Nephron (organoid): ENCODE measurements around the gene OR5AU1.

Experiments used
- H3K27ac Mint-ChIP-seq, 3 experiments: 2 replicates each; pipeline ENCODE4 v1.8.0; 2020; ENCODE audit warnings: mixed read lengths in 3 of 3, mild to moderate bottlenecking in 2 of 3, moderate library complexity in 1 of 3
- H3K27me3 Mint-ChIP-seq: 2 replicates; pipeline ENCODE4 v1.8.0; 2021; ENCODE audit warnings: low read depth, mild to moderate bottlenecking, moderate library complexity, mixed read lengths
- H3K36me3 Mint-ChIP-seq: 2 replicates; pipeline ENCODE4 v1.8.0; 2020; ENCODE audit warnings: low read depth, mixed read lengths
- H3K4me1 Mint-ChIP-seq: 2 replicates; pipeline ENCODE4 v1.8.0; 2020; ENCODE audit warnings: mixed read lengths
- H3K4me3 Mint-ChIP-seq, 3 experiments: 2 replicates each; pipeline ENCODE4 v1.8.0; 2020; ENCODE audit warnings: mild to moderate bottlenecking in 3 of 3, mixed read lengths in 3 of 3, moderate library complexity in 2 of 3
- H3K9me3 Mint-ChIP-seq: 2 replicates; pipeline ENCODE4 v1.8.0; 2020; ENCODE audit warnings: mixed read lengths
- TF ChIP-seq, protein P1 (sequence below), 3 experiments: fragments of 200-600 bp; sonication (generic); IDR thresholded peaks; one replicate each; pipeline ENCODE4 v1.5.0; 2021; ENCODE audit warnings: antibody characterized with exemption in 3 of 3; ENCODE audit not compliant: unreplicated experiment in 3 of 3

The OR5AU1 gene

DNA sequence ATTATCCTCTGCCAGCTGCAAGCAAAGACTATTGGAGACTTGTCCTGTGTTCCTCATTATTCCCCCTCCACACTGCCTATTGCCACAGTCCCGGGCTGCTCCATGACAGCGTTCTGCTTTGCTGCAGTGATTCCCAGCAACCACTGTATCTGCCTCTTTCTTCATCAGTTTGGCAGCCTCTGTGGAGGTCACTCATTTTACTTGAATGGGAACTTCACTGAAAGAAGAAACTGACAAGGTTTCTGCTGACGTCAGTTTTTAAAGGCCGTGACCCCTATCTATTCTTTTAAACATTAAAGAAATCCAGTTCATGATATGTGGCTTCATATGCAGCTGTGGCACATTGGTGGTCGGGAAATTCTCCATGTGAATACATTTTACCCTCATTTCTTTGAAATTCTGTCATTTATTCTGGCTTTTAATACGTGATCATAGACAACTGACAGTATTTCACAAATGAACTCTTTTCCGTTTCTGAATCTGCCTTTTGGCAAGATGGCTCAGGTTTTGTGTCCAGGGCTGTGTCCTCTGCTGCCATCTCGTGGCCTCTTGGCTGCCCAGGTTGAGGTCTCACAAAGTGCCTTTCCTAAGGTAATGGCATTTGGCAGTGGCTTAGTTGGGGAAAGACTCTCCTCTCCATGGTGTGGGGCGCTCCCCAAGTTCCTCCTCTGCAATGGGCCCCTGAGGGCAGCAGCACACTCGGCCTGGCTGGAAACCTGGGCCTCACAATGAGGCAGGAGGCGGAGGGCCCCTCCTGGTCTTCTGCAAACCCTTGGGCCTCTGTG, 49.2 kb downstream of the OR5AU1 start:
- TF ChIP-seq, protein P1, sequence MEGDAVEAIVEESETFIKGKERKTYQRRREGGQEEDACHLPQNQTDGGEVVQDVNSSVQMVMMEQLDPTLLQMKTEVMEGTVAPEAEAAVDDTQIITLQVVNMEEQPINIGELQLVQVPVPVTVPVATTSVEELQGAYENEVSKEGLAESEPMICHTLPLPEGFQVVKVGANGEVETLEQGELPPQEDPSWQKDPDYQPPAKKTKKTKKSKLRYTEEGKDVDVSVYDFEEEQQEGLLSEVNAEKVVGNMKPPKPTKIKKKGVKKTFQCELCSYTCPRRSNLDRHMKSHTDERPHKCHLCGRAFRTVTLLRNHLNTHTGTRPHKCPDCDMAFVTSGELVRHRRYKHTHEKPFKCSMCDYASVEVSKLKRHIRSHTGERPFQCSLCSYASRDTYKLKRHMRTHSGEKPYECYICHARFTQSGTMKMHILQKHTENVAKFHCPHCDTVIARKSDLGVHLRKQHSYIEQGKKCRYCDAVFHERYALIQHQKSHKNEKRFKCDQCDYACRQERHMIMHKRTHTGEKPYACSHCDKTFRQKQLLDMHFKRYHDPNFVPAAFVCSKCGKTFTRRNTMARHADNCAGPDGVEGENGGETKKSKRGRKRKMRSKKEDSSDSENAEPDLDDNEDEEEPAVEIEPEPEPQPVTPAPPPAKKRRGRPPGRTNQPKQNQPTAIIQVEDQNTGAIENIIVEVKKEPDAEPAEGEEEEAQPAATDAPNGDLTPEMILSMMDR (IDR thresholded peaks at IDR 0.05; ENCODE audit: unreplicated experiment in 3 of 3): peak; percentile 80 to 91 (median 90)
- Mint-ChIP-seq H3K9me3 (no peaks in the 10 kb centered on the region), H3K4me3 (peak overlapping the region; percentile 62 to 78 (median 74)), H3K4me1 (peaks cover 60% of the 10 kb centered on the region), H3K27me3 (no peaks in the 10 kb centered on the region), H3K36me3 (no peaks in the 10 kb centered on the region), H3K27ac (peak overlapping the region; percentile 93 to 97 (median 96))

DNA sequence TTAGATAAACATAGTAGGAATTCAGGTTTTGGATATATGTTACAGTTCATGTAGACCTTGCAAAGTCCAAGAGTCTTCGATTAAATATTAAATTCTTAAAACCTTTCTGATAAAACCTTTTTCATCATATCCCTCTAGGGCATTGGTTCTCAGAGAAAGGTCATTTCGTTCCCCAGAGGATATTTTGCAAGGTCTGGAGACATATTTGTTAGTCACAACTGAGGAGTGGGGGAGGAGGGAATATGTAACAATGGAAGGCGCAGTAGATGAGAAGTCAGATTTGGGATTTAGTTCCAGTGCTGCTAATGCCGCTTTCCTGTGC, 49.7 kb downstream of the OR5AU1 start:
- Mint-ChIP-seq H3K27me3 (no peaks in the 10 kb centered on the region), H3K4me3 (peak overlapping the region; percentile 62 to 78 (median 74)), H3K27ac (peak overlapping the region; percentile 93 to 97 (median 96)), H3K9me3 (no peaks in the 10 kb centered on the region), H3K4me1 (peaks cover 60% of the 10 kb centered on the region), H3K36me3 (no peaks in the 10 kb centered on the region)
- TF ChIP-seq, protein P1 (IDR thresholded peaks at IDR 0.05; ENCODE audit: unreplicated experiment in 3 of 3): no peak

DNA sequence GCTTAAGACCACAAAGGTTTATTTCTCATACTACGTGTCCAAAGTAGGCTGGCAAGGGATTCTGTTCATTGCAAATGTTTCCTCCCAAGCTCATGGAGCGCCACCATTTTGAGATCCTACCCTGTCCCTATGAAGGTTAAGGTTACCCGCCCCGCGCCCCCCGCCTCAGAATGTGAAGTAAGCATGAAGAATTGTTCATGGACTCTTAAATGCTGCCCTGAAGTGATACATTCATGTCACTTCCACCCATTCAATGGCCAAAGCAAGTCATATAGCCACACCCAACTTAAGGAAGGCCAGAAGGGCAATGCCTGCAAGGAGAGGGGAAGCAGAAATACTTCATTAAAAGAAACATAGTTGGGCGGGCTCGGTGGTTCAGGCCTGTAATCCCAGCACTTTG, 50.8 kb downstream of the OR5AU1 start:
- peaks cover 59% of the 10 kb centered on the region for H3K4me1 Mint-ChIP-seq
- H3K9me3 Mint-ChIP-seq: no peaks in the 10 kb centered on the region
- H3K4me3 Mint-ChIP-seq: peak overlapping the region in 1 of 3 experiments; percentile 92
- H3K27me3 Mint-ChIP-seq: no peaks in the 10 kb centered on the region
- TF ChIP-seq, protein P1 (IDR thresholded peaks at IDR 0.05; ENCODE audit: unreplicated experiment in 3 of 3): no peak
- H3K36me3 Mint-ChIP-seq: no peaks in the 10 kb centered on the region
- peak overlapping the region; percentile 83 to 96 (median 96) for H3K27ac Mint-ChIP-seq
